Stimulated activated naive B cell treated with anti-CD40 and anti-IgM and Interleukin-4, amounts not matched to agents 10 μg/mL and 1 μg/mL and 100 μg/mL, for 72 hours (primary cell): ENCODE data around the gene OSBPL10.

Experiments
- ATAC-seq, 2 donors: fragments of 150-1000 bp; cut with Tn5 transposase; replicated peaks; 2 replicates each; pipeline ENCODE4 v1.10.0; 2021; ENCODE audit warnings: moderate library complexity in 1 of 2
- DNase-seq: peaks from one replicate; pipeline ENCODE4 v3.0.0; 2021
- H3K27ac Mint-ChIP-seq: one replicate; pipeline ENCODE4 v1.8.0; 2022; ENCODE audit warnings: mild to moderate bottlenecking, mixed read lengths
- H3K27me3 Mint-ChIP-seq, 2 donors: one replicate each; pipeline ENCODE4 v1.8.0; 2022; ENCODE audit warnings: mixed read lengths in 2 of 2
- H3K36me3 Mint-ChIP-seq, 2 donors: one replicate each; pipeline ENCODE4 v1.8.0; 2022; ENCODE audit warnings: mixed read lengths in 2 of 2, mild to moderate bottlenecking in 1 of 2
- H3K4me1 Mint-ChIP-seq, 2 donors: one replicate each; pipeline ENCODE4 v1.8.0; 2022; ENCODE audit warnings: mixed read lengths in 2 of 2, mild to moderate bottlenecking in 1 of 2
- H3K4me3 Mint-ChIP-seq, 2 donors: one replicate each; pipeline ENCODE4 v1.8.0; 2022; ENCODE audit warnings: mild to moderate bottlenecking in 2 of 2, mixed read lengths in 2 of 2, moderate library complexity in 1 of 2
- H3K9me3 Mint-ChIP-seq, 2 donors: one replicate each; pipeline ENCODE4 v1.8.0; 2022; ENCODE audit warnings: mixed read lengths in 2 of 2, mild to moderate bottlenecking in 1 of 2

OSBPL10 gene

GRCh38 chr3:31943041-31943440, 38.0 kb downstream of the OSBPL10 start:
- Mint-ChIP-seq H3K27ac (peak overlapping the region; percentile 76), H3K4me3 (peak overlapping the region in 1 of 2 donors; percentile 30), H3K4me1 (peaks cover 38 to 44% of the 10 kb centered on the region in 2 donors), H3K36me3 (peaks cover 7 to 16% of the 10 kb centered on the region in 2 donors), H3K9me3 (peaks cover 0 to 3% of the 10 kb centered on the region in 2 donors), H3K27me3 (no peaks in the 10 kb centered on the region)
- DNase-seq = no peak
- no peak for ATAC-seq

GRCh38 chr3:31942446-31942845, 38.6 kb downstream of the OSBPL10 start:
- no peak overlapping the region for H3K4me3 Mint-ChIP-seq
- DNase-seq = no peak
- H3K4me1 Mint-ChIP-seq = peaks cover 32 to 38% of the 10 kb centered on the region in 2 donors
- H3K36me3 Mint-ChIP-seq = peaks cover 7 to 13% of the 10 kb centered on the region in 2 donors
- H3K9me3 Mint-ChIP-seq = peaks cover 0 to 3% of the 10 kb centered on the region in 2 donors
- no peak for ATAC-seq
- no peaks in the 10 kb centered on the region for H3K27me3 Mint-ChIP-seq
- H3K27ac Mint-ChIP-seq = no peak overlapping the region

DNA sequence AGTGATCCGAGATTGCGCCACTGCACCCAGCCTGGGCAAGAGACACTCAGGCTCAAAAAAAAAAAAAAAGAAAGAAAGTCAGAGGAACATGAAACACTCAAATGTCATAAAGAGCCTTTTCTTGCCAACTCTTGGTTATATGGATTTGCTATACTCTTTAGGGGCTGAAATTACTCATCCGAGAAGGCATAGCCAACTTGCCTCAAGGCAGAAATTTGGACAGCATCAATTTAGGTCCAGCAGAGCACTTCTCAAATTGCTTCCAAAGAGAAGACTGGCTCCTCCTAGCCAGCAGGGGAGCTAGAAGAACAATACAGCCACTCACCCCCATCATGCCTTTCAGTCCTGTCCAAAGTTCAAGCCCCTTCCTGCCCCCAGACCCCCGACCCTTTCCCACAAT, 43.8 kb downstream of the OSBPL10 start:
- Mint-ChIP-seq H3K36me3 (peaks cover 1 to 4% of the 10 kb centered on the region in 2 donors), H3K27me3 (no peaks in the 10 kb centered on the region), H3K27ac (peak overlapping the region; percentile 62), H3K4me3 (peak overlapping the region in 1 of 2 donors; percentile 10), H3K4me1 (peaks cover 31 to 34% of the 10 kb centered on the region in 2 donors), H3K9me3 (no peaks in the 10 kb centered on the region)
- DNase-seq (no peak), ATAC-seq (no peak)

DNA sequence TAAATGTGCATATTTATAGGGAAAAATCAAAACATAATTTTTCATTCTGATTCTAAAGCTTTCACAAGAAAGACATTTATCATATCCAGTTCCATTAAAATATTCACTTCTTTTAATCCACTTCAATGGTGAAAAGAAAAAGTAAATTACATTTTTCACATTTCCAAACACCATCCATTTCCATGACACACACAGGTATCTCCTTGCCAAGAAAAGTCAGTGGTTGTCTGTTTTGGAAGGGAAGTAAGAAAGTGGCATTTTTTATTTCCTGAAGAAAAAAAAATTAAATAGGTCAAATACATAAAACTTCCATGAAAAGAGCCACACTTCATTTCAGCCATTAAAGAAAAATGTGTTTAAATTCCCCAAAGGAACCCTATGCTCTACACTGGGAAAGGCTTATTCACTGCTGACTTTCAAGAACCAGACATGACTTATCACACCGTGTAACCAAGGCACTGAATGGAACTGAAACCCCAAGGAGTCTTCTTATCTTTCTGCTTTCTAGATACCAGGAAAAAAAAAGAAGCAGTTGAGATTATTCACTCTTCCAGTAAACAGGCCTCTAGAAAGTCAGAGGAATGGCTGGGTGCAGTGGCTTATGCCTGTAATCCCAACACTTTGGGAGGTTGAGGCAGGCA, 44.5 kb downstream of the OSBPL10 start:
- peak; percentile 81 to 82 for ATAC-seq
- no peaks in the 10 kb centered on the region for H3K27me3 Mint-ChIP-seq
- H3K4me1 Mint-ChIP-seq = peaks cover 31 to 34% of the 10 kb centered on the region in 2 donors
- H3K36me3 Mint-ChIP-seq = peaks cover 0 to 4% of the 10 kb centered on the region in 2 donors
- no peaks in the 10 kb centered on the region for H3K9me3 Mint-ChIP-seq
- DNase-seq = no peak
- H3K27ac Mint-ChIP-seq = peak overlapping the region; percentile 62
- H3K4me3 Mint-ChIP-seq = no peak overlapping the region

- Mint-ChIP-seq H3K27ac (no peak overlapping the region), H3K4me3 (no peak overlapping the region)
- no peak for ATAC-seq
These were observed 46.2 kb downstream of the OSBPL10 start for GRCh38 chr3:31934866-31935265.

DNA sequence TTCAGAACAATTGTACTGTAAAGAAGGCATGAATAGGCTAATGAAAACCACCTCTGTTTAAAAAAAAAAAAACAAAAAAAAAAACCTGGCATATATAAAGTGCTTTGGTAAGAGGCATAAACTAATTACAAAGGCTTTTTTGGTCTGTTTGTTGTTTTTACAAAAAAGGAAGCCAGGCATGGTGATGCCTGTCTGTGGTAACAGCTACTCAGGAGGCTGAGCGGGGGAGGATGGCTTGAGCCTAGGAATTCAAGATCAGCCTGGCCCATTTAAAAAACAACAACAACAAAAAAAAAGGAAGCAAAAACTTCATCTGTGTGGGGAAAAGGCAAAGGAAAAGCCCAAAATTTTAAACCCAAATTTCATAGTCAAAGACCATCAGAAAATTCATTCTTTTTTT, 47.0 kb downstream of the OSBPL10 start:
- Mint-ChIP-seq H3K27me3 (no peaks in the 10 kb centered on the region), H3K27ac (peak overlapping the region; percentile 81)
- ATAC-seq = no peak

More at GRCh38 chr3:31934866-31935265, 46.2 kb downstream of the OSBPL10 start:
- no peaks in the 10 kb centered on the region for H3K27me3 Mint-ChIP-seq
- H3K36me3 Mint-ChIP-seq = peaks cover 4 to 14% of the 10 kb centered on the region in 2 donors
- H3K9me3 Mint-ChIP-seq = peaks cover 0 to 2% of the 10 kb centered on the region in 2 donors
- H3K4me1 Mint-ChIP-seq = peaks cover 30 to 48% of the 10 kb centered on the region in 2 donors
- DNase-seq = no peak

GRCh38 chr3:31932990-31933389, 48.1 kb downstream of the OSBPL10 start:
- no peak overlapping the region for H3K4me3 Mint-ChIP-seq
- H3K36me3 Mint-ChIP-seq = peaks cover 4 to 14% of the 10 kb centered on the region in 2 donors

More for the DNA sequence above, 47.0 kb downstream of the OSBPL10 start:
- Mint-ChIP-seq H3K9me3 (peaks cover 0 to 2% of the 10 kb centered on the region in 2 donors), H3K36me3 (peaks cover 4 to 14% of the 10 kb centered on the region in 2 donors), H3K4me1 (peaks cover 30 to 49% of the 10 kb centered on the region in 2 donors), H3K4me3 (no peak overlapping the region)
- no peak for DNase-seq

GRCh38 chr3:31929826-31930502, 51.1 kb downstream of the OSBPL10 start:
- H3K27me3 Mint-ChIP-seq = no peaks in the 10 kb centered on the region
- peaks cover 0 to 2% of the 10 kb centered on the region in 2 donors for H3K9me3 Mint-ChIP-seq
- H3K4me1 Mint-ChIP-seq = peaks cover 42 to 80% of the 10 kb centered on the region in 2 donors
- DNase-seq = no peak
- H3K36me3 Mint-ChIP-seq = peaks cover 8 to 14% of the 10 kb centered on the region in 2 donors
- peak overlapping the region; percentile 76 for H3K27ac Mint-ChIP-seq
- ATAC-seq = peak; percentile 7 to 30
- H3K4me3 Mint-ChIP-seq = no peak overlapping the region

More at GRCh38 chr3:31932990-31933389, 48.1 kb downstream of the OSBPL10 start:
- H3K4me1 Mint-ChIP-seq = peaks cover 34 to 59% of the 10 kb centered on the region in 2 donors
- ATAC-seq (peak in 1 of 2 donors; percentile 58), DNase-seq (no peak)
- no peaks in the 10 kb centered on the region for H3K27me3 Mint-ChIP-seq
- H3K9me3 Mint-ChIP-seq = peaks cover 0 to 2% of the 10 kb centered on the region in 2 donors
- H3K27ac Mint-ChIP-seq = peak overlapping the region; percentile 14

DNA sequence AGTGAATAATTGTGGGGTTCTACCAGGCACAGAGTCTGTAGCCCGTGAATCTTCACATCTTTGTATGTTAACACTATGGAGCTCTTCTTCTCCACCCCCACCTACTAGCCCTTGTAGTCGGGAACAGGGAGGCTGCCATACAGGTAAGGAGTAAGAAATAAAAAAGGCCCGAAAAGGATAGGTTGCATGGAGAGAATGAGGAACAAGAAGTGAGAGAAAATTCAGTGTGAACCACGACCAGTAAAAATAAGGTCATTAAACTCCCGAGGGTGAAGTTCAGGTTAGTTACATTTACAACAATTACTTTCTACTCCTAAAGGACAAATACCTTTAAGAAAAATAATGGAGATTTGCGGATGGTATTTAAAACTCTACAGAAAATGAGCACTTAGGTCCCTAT, 53.3 kb downstream of the OSBPL10 start:
- no peak for DNase-seq
- peak overlapping the region; percentile 42 to 58 for H3K4me3 Mint-ChIP-seq
- peak overlapping the region; percentile 92 for H3K27ac Mint-ChIP-seq
- ATAC-seq = peak; percentile 47 to 55
- peaks cover 8 to 23% of the 10 kb centered on the region in 2 donors for H3K36me3 Mint-ChIP-seq
- H3K27me3 Mint-ChIP-seq = no peaks in the 10 kb centered on the region
- peaks cover 0 to 2% of the 10 kb centered on the region in 2 donors for H3K9me3 Mint-ChIP-seq
- peaks cover 34 to 80% of the 10 kb centered on the region in 2 donors for H3K4me1 Mint-ChIP-seq

DNA sequence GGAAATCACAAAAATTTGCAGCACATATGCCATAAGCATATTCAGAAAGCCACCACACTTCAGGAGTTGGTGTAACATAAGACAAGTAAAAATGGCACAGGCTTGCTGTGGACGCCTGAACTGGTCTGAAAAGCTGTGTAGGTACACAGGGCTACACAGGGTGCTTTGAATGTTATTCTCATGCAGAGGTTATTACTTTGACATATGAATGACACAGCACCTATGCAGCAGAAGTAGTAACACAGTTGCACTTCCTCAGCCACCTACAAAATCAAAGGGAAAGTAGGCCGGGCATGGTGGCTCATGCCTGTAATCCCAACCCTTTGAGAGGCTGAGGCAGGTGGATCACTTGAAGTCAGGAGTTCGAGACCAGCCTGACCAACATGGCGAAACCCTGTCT, 54.5 kb downstream of the OSBPL10 start:
- Mint-ChIP-seq H3K36me3 (peaks cover 12 to 31% of the 10 kb centered on the region in 2 donors), H3K27me3 (no peaks in the 10 kb centered on the region), H3K4me1 (peaks cover 36 to 82% of the 10 kb centered on the region in 2 donors), H3K27ac (peak overlapping the region; percentile 92), H3K4me3 (peak overlapping the region in 1 of 2 donors; percentile 61), H3K9me3 (peaks cover 0 to 4% of the 10 kb centered on the region in 2 donors)
- ATAC-seq = peak; percentile 64 to 67
- no peak for DNase-seq

DNA sequence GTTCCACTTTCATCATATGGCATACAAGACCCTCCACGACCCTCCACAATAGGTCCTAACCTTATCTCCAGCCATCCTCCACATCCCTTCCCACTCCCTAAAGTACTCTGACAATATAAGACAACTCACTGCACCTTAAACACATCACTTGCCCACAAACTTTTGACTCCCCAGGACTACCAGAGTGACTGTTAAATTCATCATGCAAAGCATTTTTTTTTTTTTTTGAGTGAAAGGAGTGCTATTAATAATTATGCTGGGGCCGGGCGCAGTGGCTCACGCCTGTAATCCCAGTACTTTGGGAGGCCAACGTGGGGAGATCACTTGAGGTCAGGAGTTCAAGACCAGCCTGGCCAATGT, 55.8 kb downstream of the OSBPL10 start:
- H3K4me3 Mint-ChIP-seq = peak overlapping the region; percentile 16 to 60

GRCh38 chr3:31924610-31925270, 56.3 kb downstream of the OSBPL10 start:
- Mint-ChIP-seq H3K4me3 (peak overlapping the region; percentile 16 to 60), H3K27me3 (no peaks in the 10 kb centered on the region), H3K9me3 (peaks cover 10% of the 10 kb centered on the region in 2 donors), H3K36me3 (peaks cover 15 to 36% of the 10 kb centered on the region in 2 donors), H3K4me1 (peaks cover 38 to 79% of the 10 kb centered on the region in 2 donors), H3K27ac (peak overlapping the region; percentile 70)
- ATAC-seq = no peak
- no peak for DNase-seq

More for the DNA sequence above, 55.8 kb downstream of the OSBPL10 start:
- Mint-ChIP-seq H3K27me3 (no peaks in the 10 kb centered on the region), H3K36me3 (peaks cover 10 to 31% of the 10 kb centered on the region in 2 donors), H3K9me3 (peaks cover 4 to 5% of the 10 kb centered on the region in 2 donors), H3K4me1 (peaks cover 33 to 76% of the 10 kb centered on the region in 2 donors), H3K27ac (peak overlapping the region; percentile 70)
- no peak for DNase-seq
- peak; percentile 30 to 49 for ATAC-seq

DNA sequence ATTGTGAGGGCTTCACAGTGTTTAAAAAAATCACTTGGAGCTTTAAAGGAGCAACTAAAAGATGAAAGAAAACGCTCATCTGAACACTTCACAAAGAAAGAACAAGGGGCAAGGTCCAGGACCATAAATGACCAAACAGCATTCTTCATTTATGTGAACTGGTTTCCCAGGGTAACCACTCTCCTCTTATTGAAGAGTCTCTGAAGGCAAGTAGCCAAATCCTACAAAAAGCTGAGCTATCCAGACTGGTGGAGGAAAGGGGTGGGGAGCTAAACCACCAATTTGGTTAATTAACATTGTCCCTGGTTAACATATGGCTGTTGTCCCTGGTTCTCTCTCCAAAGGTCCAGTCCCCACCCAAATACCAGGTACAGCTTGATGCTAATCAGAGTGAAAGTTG, 58.1 kb downstream of the OSBPL10 start:
- Mint-ChIP-seq H3K4me1 (peaks cover 46 to 85% of the 10 kb centered on the region in 2 donors), H3K4me3 (no peak overlapping the region), H3K27ac (peak overlapping the region; percentile 5), H3K9me3 (peaks cover 11 to 12% of the 10 kb centered on the region in 2 donors), H3K27me3 (no peaks in the 10 kb centered on the region), H3K36me3 (peaks cover 21 to 50% of the 10 kb centered on the region in 2 donors)
- ATAC-seq = no peak
- DNase-seq = no peak

GRCh38 chr3:31921837-31922236, 59.2 kb downstream of the OSBPL10 start:
- Mint-ChIP-seq H3K27ac (no peak overlapping the region), H3K9me3 (peaks cover 11 to 12% of the 10 kb centered on the region in 2 donors), H3K4me3 (no peak overlapping the region), H3K27me3 (no peaks in the 10 kb centered on the region), H3K36me3 (peaks cover 21 to 50% of the 10 kb centered on the region in 2 donors), H3K4me1 (peaks cover 44 to 85% of the 10 kb centered on the region in 2 donors)
- DNase-seq (no peak), ATAC-seq (no peak)
